H1 (cell line): ENCODE data around the gene TXK.

ENCODE experiments used
- EGR1 ChIP-seq: IDR thresholded peaks from 2 replicates; pipeline ENCODE4 v1.6.1; 2011; ENCODE audit warnings: low read depth, low read length, borderline replicate concordance
- JUN ChIP-seq: IDR thresholded peaks from 2 replicates; pipeline ENCODE4 v1.6.1; 2011; ENCODE audit warnings: low read depth, mild to moderate bottlenecking, improper control_type of control experiment, low read length
- MAFK ChIP-seq: IDR thresholded peaks from 2 replicates; pipeline ENCODE4 v1.6.1; 2012; ENCODE audit warnings: low read depth, mild to moderate bottlenecking, improper control_type of control experiment, low read length
- RAD21 ChIP-seq, 2 experiments: IDR thresholded peaks in 1 of 2; conservative IDR thresholded peaks in 1 of 2; 2 replicates each; pipeline ENCODE4 v1.6.1; 2011; ENCODE audit warnings: low read depth in 2 of 2, low read length in 2 of 2, improper control_type of control experiment in 1 of 2, inconsistent platforms in 1 of 2, mild to moderate bottlenecking in 1 of 2, moderate library complexity in 1 of 2
- TAF1 ChIP-seq: IDR thresholded peaks from 2 replicates; pipeline ENCODE4 v1.6.1; 2011; ENCODE audit warnings: mild to moderate bottlenecking, low read depth, low read length
- TF ChIP-seq, protein P1 (sequence below), 3 experiments: IDR thresholded peaks; 1 replicate in 2 of 3; 2 replicates in 1 of 3; pipeline versions ENCODE4 v1.5.1 to v1.6.1; 2011; ENCODE audit warnings: low read length in 3 of 3, mild to moderate bottlenecking in 3 of 3, inconsistent platforms in 2 of 3, low read depth in 1 of 3, moderate library complexity in 1 of 3; ENCODE audit not compliant: insufficient read depth in 1 of 3; ENCODE audit errors: control extremely low read depth in 1 of 3

DNA sequence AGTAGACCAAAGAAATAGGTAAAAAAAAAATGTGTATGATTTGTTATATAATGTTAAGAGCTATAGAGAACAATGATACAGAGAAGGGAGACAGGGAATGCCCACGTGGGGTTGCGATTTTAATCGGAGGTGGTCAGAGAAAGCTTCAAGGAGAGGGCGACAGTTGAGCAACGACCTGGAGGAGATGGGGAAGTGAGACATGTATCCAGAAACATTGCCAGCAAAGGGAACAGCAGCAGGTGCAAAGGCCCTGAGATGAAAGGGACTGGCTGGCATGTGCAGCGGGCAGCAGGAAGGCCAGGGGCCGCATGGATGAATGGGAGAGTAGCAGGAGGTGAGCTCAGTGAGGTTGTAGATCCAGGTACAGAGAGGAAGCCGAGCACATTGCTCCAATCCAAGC, 84.6 kb downstream of the TXK start:
- TF ChIP-seq EGR1 = no peak
- TF ChIP-seq JUN = no peak
- TF ChIP-seq, protein P1, sequence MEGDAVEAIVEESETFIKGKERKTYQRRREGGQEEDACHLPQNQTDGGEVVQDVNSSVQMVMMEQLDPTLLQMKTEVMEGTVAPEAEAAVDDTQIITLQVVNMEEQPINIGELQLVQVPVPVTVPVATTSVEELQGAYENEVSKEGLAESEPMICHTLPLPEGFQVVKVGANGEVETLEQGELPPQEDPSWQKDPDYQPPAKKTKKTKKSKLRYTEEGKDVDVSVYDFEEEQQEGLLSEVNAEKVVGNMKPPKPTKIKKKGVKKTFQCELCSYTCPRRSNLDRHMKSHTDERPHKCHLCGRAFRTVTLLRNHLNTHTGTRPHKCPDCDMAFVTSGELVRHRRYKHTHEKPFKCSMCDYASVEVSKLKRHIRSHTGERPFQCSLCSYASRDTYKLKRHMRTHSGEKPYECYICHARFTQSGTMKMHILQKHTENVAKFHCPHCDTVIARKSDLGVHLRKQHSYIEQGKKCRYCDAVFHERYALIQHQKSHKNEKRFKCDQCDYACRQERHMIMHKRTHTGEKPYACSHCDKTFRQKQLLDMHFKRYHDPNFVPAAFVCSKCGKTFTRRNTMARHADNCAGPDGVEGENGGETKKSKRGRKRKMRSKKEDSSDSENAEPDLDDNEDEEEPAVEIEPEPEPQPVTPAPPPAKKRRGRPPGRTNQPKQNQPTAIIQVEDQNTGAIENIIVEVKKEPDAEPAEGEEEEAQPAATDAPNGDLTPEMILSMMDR (IDR thresholded peaks at IDR 0.05; ENCODE audit: control extremely low read depth in 1 of 3, insufficient read depth in 1 of 3, low read depth in 1 of 3, low read length in 3 of 3) = no peak
- no peak for TF ChIP-seq TAF1
- no peak for TF ChIP-seq MAFK
- no peak for TF ChIP-seq RAD21 (IDR thresholded peaks at IDR 0.05 in 1 of 2, conservative IDR thresholded peaks at IDR 0.05 in 1 of 2; ENCODE audit: low read depth in 2 of 2, low read length in 2 of 2)
